Neural progenitor cell (in vitro differentiated cells): ENCODE results near the gene DRAXIN.

Experiments
- EZH2 ChIP-seq: fragments of 200-600 bp; sonication (generic); IDR thresholded peaks from 2 replicates; pipeline ENCODE4 v1.6.1; 2017; ENCODE audit warnings: antibody characterized with exemption, mild to moderate bottlenecking, moderate library complexity
- EZH2phosphoT487 ChIP-seq: fragments of 200-600 bp; sonication (generic); IDR thresholded peaks from 2 replicates; pipeline ENCODE4 v1.6.1; 2017; ENCODE audit warnings: antibody characterized with exemption
- TF ChIP-seq, protein P1 (sequence below): fragments of 200-600 bp; sonication (generic); IDR thresholded peaks from 2 replicates; pipeline ENCODE4 v1.5.1; 2017; ENCODE audit warnings: antibody characterized with exemption, mild to moderate bottlenecking

DNA sequence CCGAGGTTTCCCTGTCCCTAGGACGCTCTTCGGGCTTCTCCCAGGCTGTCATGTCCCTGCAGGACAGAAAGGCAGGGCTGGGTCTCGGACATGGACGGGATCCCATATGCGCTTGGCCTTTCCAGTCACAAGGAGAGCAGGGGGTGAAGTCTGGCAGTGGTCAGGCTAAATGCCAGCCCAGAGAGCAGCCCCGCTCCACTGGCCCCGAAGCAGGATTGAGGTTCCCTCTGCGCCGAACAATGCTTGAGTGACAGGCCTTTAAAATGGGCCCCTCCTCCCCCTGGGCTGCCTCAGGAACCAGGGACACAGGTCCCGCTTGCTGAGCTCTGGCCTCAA, 12.7 kb downstream of the DRAXIN start:
- TF ChIP-seq, protein P1, sequence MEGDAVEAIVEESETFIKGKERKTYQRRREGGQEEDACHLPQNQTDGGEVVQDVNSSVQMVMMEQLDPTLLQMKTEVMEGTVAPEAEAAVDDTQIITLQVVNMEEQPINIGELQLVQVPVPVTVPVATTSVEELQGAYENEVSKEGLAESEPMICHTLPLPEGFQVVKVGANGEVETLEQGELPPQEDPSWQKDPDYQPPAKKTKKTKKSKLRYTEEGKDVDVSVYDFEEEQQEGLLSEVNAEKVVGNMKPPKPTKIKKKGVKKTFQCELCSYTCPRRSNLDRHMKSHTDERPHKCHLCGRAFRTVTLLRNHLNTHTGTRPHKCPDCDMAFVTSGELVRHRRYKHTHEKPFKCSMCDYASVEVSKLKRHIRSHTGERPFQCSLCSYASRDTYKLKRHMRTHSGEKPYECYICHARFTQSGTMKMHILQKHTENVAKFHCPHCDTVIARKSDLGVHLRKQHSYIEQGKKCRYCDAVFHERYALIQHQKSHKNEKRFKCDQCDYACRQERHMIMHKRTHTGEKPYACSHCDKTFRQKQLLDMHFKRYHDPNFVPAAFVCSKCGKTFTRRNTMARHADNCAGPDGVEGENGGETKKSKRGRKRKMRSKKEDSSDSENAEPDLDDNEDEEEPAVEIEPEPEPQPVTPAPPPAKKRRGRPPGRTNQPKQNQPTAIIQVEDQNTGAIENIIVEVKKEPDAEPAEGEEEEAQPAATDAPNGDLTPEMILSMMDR = no peak
- TF ChIP-seq EZH2phosphoT487 (no peak), EZH2 (no peak)
